Measurements from ENCODE around the gene OR9I1. TPM values are rescaled to one million over a fixed set of nuclear protein-coding genes. Genes with fewer than 3 reads are reported as not detected.

Gene OR9I1
- total RNA-seq = not detected in 2 replicates

GRCh38 chr11:58125469-58125868 lies at the start of gene OR9I1:
OR9I1 (minus strand) TSS chr11:58125530; CDS start chr11:58119444, 6,086 bp downstream.
- intact Hi-C loops (cut with micrococcal nuclease) = no loop called here

GRCh38 chr11:58165504-58166106 lies 40.3 kb upstream of the OR9I1 start:
- intact Hi-C loops (cut with micrococcal nuclease) = no loop called here

- intact Hi-C loops (cut with micrococcal nuclease) = no loop called here
Measured at GRCh38 chr11:58164990-58165389, 39.7 kb upstream of the OR9I1 start.

- intact Hi-C loops (cut with micrococcal nuclease) = no loop called here
Measured at GRCh38 chr11:58164389-58164788, 39.1 kb upstream of the OR9I1 start.

GRCh38 chr11:58152781-58153180 lies 27.5 kb upstream of the OR9I1 start:
- intact Hi-C loops (cut with micrococcal nuclease) = no loop called here

GRCh38 chr11:58142761-58143160 lies 17.4 kb upstream of the OR9I1 start:
- intact Hi-C loops (cut with micrococcal nuclease) = no loop called here

GRCh38 chr11:58135171-58135570 lies 9.8 kb upstream of the OR9I1 start:
- intact Hi-C loops (cut with micrococcal nuclease) = no loop called here

GRCh38 chr11:58134151-58134550 lies 8.8 kb upstream of the OR9I1 start:
- intact Hi-C loops (cut with micrococcal nuclease) = no loop called here

GRCh38 chr11:58133309-58134076 lies 8.2 kb upstream of the OR9I1 start:
- intact Hi-C loops (cut with micrococcal nuclease) = no loop called here

GRCh38 chr11:58127350-58127749 lies 2.0 kb upstream of the OR9I1 start:
- intact Hi-C loops (cut with micrococcal nuclease) = no loop called here

- intact Hi-C loops (cut with micrococcal nuclease) = no loop called here
Measured at GRCh38 chr11:58121096-58121495, 4.2 kb downstream of the OR9I1 start.

- intact Hi-C loops (cut with micrococcal nuclease) = no loop called here
Measured at GRCh38 chr11:58097437-58097836, 27.9 kb downstream of the OR9I1 start.

GRCh38 chr11:58086528-58086927 lies 38.8 kb downstream of the OR9I1 start:
- intact Hi-C loops (cut with micrococcal nuclease) = no loop called here

GRCh38 chr11:58075781-58076180 lies 49.5 kb downstream of the OR9I1 start:
- intact Hi-C loops (cut with micrococcal nuclease) = no loop called here

GRCh38 chr11:58070585-58070984 lies 54.7 kb downstream of the OR9I1 start:
- intact Hi-C loops (cut with micrococcal nuclease) = no loop called here

GRCh38 chr11:58068655-58069054 lies 56.7 kb downstream of the OR9I1 start:
- intact Hi-C loops (cut with micrococcal nuclease) = no loop called here

- intact Hi-C loops (cut with micrococcal nuclease) = no loop called here
Measured at GRCh38 chr11:58067685-58068084, 57.6 kb downstream of the OR9I1 start.

Other genes with a start within 250 kb of the OR9I1 start
- not detected in 2 replicates for gene OR9Q1, start 101.6 kb downstream of the OR9I1 start, total RNA-seq
- gene OR6Q1, start 94.6 kb downstream of the OR9I1 start, total RNA-seq = not detected in 2 replicates
- not detected in 2 replicates for gene OR9Q2, start 63.5 kb upstream of the OR9I1 start, total RNA-seq
- not detected in 2 replicates for gene OR1S2, start 78.6 kb upstream of the OR9I1 start, total RNA-seq
- gene OR1S1, start 87.2 kb upstream of the OR9I1 start, total RNA-seq = not detected in 2 replicates
- gene OR10Q1, start 103.4 kb upstream of the OR9I1 start, total RNA-seq = not detected in 2 replicates
- gene OR10W1, start 142.7 kb upstream of the OR9I1 start, total RNA-seq = not detected in 2 replicates
- not detected in 2 replicates for gene OR5B17, start 233.5 kb upstream of the OR9I1 start, total RNA-seq

Data from T-helper 1 cell treated with Interleukin-12 subunit alpha and Interleukin-12 subunit beta and Interleukin-4 antibody, amounts not matched to agents 30 ng/mL and 1 ng/mL, for 36 hours (primary cell).